Panc1 (cell line): ENCODE data around the gene PAOX. TPM values are rescaled to one million over a fixed set of nuclear protein-coding genes. Genes with fewer than 3 reads are reported as not detected.

ENCODE experiments used
- ATAC-seq: fragments of 200-7000 bp; cut with Tn5 transposase; 2 replicates; pipeline ENCODE4 v1.9.1; 2020; ENCODE audit warnings: mild to moderate bottlenecking, moderate library complexity
- BruUV-seq: library from RNA; stranded (reverse); fragments of 400-500 nt; replicated peaks from 2 replicates; lab custom pipeline; 2021; lab: Mats Ljungman, UMichigan
- CTCF ChIA-PET: fragments of 300-600 bp; sonication (Branson Sonifier 250); formaldehyde crosslinking; loops from one replicate; lab custom pipeline; 2022; ENCODE audit warnings: antibody characterized with exemption; lab: Charles Lee
- POLR2A ChIA-PET: fragments of 300-600 bp; sonication (Branson Sonifier 250); formaldehyde crosslinking; loops from one replicate; lab custom pipeline; 2022; ENCODE audit warnings: antibody characterized with exemption; lab: Charles Lee
- DNase-seq: peaks from one replicate; pipeline ENCODE4 v3.0.0-alpha.2; 2010; ENCODE audit warnings: low read depth, low spot score
- H3K27ac ChIP-seq: 2 replicates; pipeline ENCODE4 v1.5.1; 2011; ENCODE audit warnings: mild to moderate bottlenecking, low read length, inconsistent platforms
- H3K27me3 ChIP-seq: fragments of 200-500 bp; sonication (Bioruptor generic); 2 replicates; pipeline ENCODE4 v1.6.0; 2014; ENCODE audit warnings: low read length, inconsistent platforms; ENCODE audit not compliant: control insufficient read depth, insufficient read depth
- H3K36me3 ChIP-seq: fragments of 200-500 bp; sonication (Bioruptor generic); 2 replicates; pipeline ENCODE4 v1.5.1; 2014; ENCODE audit warnings: inconsistent platforms, mild to moderate bottlenecking, low read length, moderate library complexity; ENCODE audit not compliant: control insufficient read depth, insufficient read depth
- H3K4me1 ChIP-seq: 2 replicates; pipeline ENCODE4 v1.5.1; 2011; ENCODE audit warnings: inconsistent platforms, mild to moderate bottlenecking, low read length, moderate library complexity; ENCODE audit not compliant: control insufficient read depth, insufficient read depth
- H3K4me3 ChIP-seq, 2 experiments: 2 replicates each; pipeline ENCODE4 v1.5.1; 2011 to 2012; ENCODE audit warnings: low read depth in 2 of 2, low read length in 2 of 2, mild to moderate bottlenecking in 2 of 2, inconsistent platforms in 1 of 2, moderate library complexity in 1 of 2
- H3K9me3 ChIP-seq: fragments of 200-500 bp; sonication (Bioruptor generic); 2 replicates; pipeline ENCODE4 v1.5.1; 2014; ENCODE audit warnings: low read depth, mild to moderate bottlenecking, inconsistent platforms, low read length, moderate library complexity; ENCODE audit not compliant: control insufficient read depth, insufficient read depth
- POLR2AphosphoS5 ChIP-seq: IDR thresholded peaks from 2 replicates; pipeline ENCODE4 v1.6.1; 2012; ENCODE audit warnings: mild to moderate bottlenecking, low read depth, low read length, moderate library complexity
- SIN3A ChIP-seq: IDR thresholded peaks from 2 replicates; pipeline ENCODE4 v1.6.1; 2012; ENCODE audit warnings: low read depth, mild to moderate bottlenecking, low read length, moderate library complexity, borderline replicate concordance; ENCODE audit not compliant: insufficient read depth
- TCF7L2 ChIP-seq: IDR thresholded peaks from 2 replicates; pipeline ENCODE4 v1.6.1; 2011; ENCODE audit warnings: mild to moderate bottlenecking, low read depth, low read length, inconsistent platforms
- in situ Hi-C: cut with HindIII; loops from 2 replicates; pipeline ENCODE4 v1.10.0; 2016; ENCODE audit warnings: low sequenced_read_pairs, low pct_unique_long_range_greater_than_20kb
- intact Hi-C: fragments of 100-400 bp; cut with micrococcal nuclease; formaldehyde crosslinking; loops from one replicate; pipeline ENCODE4 v1.10.0; 2022; ENCODE audit not compliant: unreplicated experiment
- total RNA-seq: library from RNA; stranded (reverse); gene quantifications from one replicate; pipeline ENCODE4 v1.2.1, GENCODE V29; 2021; ENCODE audit not compliant: unreplicated experiment
- TF ChIP-seq, protein P1 (sequence below): fragments of 450-650 bp; IDR thresholded peaks from 2 replicates; pipeline ENCODE4 v1.5.1; 2017; ENCODE audit warnings: mild to moderate bottlenecking
- TF ChIP-seq, protein P2 (sequence below), 2 experiments: IDR thresholded peaks; 2 replicates each; pipeline ENCODE4 v1.6.1; 2011 to 2012; ENCODE audit warnings: low read depth in 2 of 2, control low read depth in 1 of 2, low read length in 1 of 2, mild to moderate bottlenecking in 1 of 2, moderate library complexity in 1 of 2; ENCODE audit not compliant: insufficient read depth in 1 of 2

Gene PAOX
- total RNA-seq, 1 experiment from 2014 or later, result 9.3 TPM

DNA sequence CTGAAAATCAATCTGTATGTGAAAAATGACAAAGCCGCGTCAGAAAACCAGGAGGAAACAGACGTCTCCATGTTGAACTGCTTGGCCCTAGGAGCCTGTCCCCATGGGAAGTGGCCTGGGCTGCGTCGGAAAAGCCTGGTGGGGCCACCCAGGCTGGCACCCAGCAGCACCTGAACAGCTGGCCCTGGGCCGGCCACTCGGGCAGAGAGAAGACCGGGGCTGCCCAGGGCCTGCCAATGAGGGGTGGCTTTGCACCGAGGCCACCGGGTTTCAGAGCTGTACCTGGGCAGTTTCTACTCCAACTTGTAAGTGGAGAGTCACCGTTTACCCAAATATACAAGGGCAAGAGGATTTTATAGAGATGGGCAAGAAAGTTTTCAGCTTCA is 20.1 kb upstream of the PAOX start:
- DNase-seq, result no peak
- CTCF ChIA-PET, result interaction anchor here (0.6 kb wide), 1 partner anchor 464 kb away, joined by 4 read pairs; no protein-coding TSS in a partner anchor
- in situ Hi-C loops, result no loop called here
- no peaks in the 10 kb centered on the region for H3K36me3 ChIP-seq
- no peak for ATAC-seq
- no peaks in the 10 kb centered on the region for H3K27me3 ChIP-seq
- no peak overlapping the region for H3K4me3 ChIP-seq
- TF ChIP-seq, protein P1, sequence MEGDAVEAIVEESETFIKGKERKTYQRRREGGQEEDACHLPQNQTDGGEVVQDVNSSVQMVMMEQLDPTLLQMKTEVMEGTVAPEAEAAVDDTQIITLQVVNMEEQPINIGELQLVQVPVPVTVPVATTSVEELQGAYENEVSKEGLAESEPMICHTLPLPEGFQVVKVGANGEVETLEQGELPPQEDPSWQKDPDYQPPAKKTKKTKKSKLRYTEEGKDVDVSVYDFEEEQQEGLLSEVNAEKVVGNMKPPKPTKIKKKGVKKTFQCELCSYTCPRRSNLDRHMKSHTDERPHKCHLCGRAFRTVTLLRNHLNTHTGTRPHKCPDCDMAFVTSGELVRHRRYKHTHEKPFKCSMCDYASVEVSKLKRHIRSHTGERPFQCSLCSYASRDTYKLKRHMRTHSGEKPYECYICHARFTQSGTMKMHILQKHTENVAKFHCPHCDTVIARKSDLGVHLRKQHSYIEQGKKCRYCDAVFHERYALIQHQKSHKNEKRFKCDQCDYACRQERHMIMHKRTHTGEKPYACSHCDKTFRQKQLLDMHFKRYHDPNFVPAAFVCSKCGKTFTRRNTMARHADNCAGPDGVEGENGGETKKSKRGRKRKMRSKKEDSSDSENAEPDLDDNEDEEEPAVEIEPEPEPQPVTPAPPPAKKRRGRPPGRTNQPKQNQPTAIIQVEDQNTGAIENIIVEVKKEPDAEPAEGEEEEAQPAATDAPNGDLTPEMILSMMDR, result no peak
- TF ChIP-seq SIN3A, result no peak
- TF ChIP-seq POLR2AphosphoS5, result no peak
- no peak for TF ChIP-seq TCF7L2
- TF ChIP-seq, protein P2, sequence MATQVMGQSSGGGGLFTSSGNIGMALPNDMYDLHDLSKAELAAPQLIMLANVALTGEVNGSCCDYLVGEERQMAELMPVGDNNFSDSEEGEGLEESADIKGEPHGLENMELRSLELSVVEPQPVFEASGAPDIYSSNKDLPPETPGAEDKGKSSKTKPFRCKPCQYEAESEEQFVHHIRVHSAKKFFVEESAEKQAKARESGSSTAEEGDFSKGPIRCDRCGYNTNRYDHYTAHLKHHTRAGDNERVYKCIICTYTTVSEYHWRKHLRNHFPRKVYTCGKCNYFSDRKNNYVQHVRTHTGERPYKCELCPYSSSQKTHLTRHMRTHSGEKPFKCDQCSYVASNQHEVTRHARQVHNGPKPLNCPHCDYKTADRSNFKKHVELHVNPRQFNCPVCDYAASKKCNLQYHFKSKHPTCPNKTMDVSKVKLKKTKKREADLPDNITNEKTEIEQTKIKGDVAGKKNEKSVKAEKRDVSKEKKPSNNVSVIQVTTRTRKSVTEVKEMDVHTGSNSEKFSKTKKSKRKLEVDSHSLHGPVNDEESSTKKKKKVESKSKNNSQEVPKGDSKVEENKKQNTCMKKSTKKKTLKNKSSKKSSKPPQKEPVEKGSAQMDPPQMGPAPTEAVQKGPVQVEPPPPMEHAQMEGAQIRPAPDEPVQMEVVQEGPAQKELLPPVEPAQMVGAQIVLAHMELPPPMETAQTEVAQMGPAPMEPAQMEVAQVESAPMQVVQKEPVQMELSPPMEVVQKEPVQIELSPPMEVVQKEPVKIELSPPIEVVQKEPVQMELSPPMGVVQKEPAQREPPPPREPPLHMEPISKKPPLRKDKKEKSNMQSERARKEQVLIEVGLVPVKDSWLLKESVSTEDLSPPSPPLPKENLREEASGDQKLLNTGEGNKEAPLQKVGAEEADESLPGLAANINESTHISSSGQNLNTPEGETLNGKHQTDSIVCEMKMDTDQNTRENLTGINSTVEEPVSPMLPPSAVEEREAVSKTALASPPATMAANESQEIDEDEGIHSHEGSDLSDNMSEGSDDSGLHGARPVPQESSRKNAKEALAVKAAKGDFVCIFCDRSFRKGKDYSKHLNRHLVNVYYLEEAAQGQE (IDR thresholded peaks at IDR 0.05; ENCODE audit: insufficient read depth in 1 of 2, low read depth in 2 of 2, low read length in 1 of 2), result no peak
- H3K4me1 ChIP-seq, result no peaks in the 10 kb centered on the region; the same call in 1 of the 2 replicates
- H3K9me3 ChIP-seq, result no peaks in the 10 kb centered on the region
- intact Hi-C loops, result no loop called here
- POLR2A ChIA-PET, result interaction anchor here (0.6 kb wide), 1 partner anchor 11 kb away, joined by 4 read pairs; no protein-coding TSS in a partner anchor
- H3K27ac ChIP-seq, result no peak overlapping the region
- no TSS peak for BruUV-seq

DNA sequence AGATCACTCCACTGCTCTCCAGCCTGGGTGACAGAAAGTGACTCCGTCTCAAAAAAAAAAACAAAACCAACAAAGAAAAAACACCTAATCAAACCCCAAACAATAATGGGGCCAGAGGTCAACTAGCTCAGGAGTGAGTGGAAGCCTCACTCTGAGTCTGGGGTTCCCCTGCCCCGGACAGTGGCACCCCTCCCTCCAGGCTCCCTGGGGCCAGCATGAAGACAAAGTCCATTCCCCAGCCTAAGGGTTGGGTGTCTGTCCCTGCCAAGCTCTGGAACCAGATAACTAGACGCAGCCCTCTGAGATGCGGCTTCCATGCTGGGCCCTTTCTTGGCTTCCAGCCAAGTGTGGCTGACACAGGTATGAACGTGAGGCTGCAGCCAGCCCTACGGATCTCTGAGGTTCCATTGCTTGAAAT is 19.5 kb upstream of the PAOX start:
- TF ChIP-seq, protein P1, result no peak
- no peak for TF ChIP-seq POLR2AphosphoS5
- DNase-seq (no peak), ATAC-seq (no peak)
- no peaks in the 10 kb centered on the region for H3K9me3 ChIP-seq
- H3K4me1 ChIP-seq, result no peaks in the 10 kb centered on the region; the same call in 1 of the 2 replicates
- CTCF ChIA-PET, result interaction anchor here (0.6 kb wide), 1 partner anchor 465 kb away, joined by 4 read pairs; no protein-coding TSS in a partner anchor
- POLR2A ChIA-PET, result no interaction called here
- H3K36me3 ChIP-seq, result no peaks in the 10 kb centered on the region
- H3K4me3 ChIP-seq, result no peak overlapping the region
- no peaks in the 10 kb centered on the region for H3K27me3 ChIP-seq
- intact Hi-C loops, result no loop called here
- no TSS peak for BruUV-seq
- in situ Hi-C loops, result no loop called here
- no peak overlapping the region for H3K27ac ChIP-seq
